Ascending aorta (tissue), 2 donors: ENCODE results near the gene NEGR1. TPM values are rescaled to one million over a fixed set of nuclear protein-coding genes. Genes with fewer than 3 reads are reported as not detected.

Experiments
- DNase-seq, 2 donors: peaks; one replicate each; pipeline ENCODE4 v3.0.0-alpha.2; 2019; ENCODE audit warnings: low spot score in 2 of 2
- H3K27ac ChIP-seq, 2 donors: fragments of 200-600 bp; sonication (generic); one replicate each; pipeline ENCODE4 v1.5.1; 2016 to 2017; ENCODE audit warnings: mild to moderate bottlenecking in 1 of 2
- H3K27me3 ChIP-seq: fragments of 200-600 bp; sonication (generic); one replicate; pipeline ENCODE4 v1.5.1; 2017
- H3K36me3 ChIP-seq, 2 donors: fragments of 200-600 bp; sonication (generic); one replicate each; pipeline ENCODE4 v1.5.1; 2016
- H3K4me1 ChIP-seq, 2 donors: fragments of 200-600 bp; sonication (generic); one replicate each; pipeline ENCODE4 v1.5.1; 2016 to 2017; ENCODE audit warnings: mild to moderate bottlenecking in 1 of 2
- H3K4me3 ChIP-seq, 2 donors: fragments of 200-600 bp; sonication (generic); one replicate each; pipeline ENCODE4 v1.5.1; 2016 to 2017; ENCODE audit warnings: mild to moderate bottlenecking in 1 of 2
- H3K9me3 ChIP-seq, 2 donors: fragments of 200-600 bp; sonication (generic); one replicate each; pipeline ENCODE4 v1.5.1; 2016
- intact Hi-C: fragments of 100-400 bp; cut with DNase I; formaldehyde crosslinking; loops from one replicate; pipeline ENCODE4 v1.15.1; 2023
- total RNA-seq: library from RNA; depleted of rRNA; stranded (reverse); fragments of >200 nt; gene quantifications from one replicate; pipeline ENCODE4 v1.1.0, GENCODE V29; 2016
- TF ChIP-seq, protein P1 (sequence below), 3 experiments: fragments of 200-600 bp in 2 of 3; fragments of 450-650 bp in 1 of 3; sonication (generic) in 2 of 3; IDR thresholded peaks; one replicate each; pipeline ENCODE4 v1.5.1; 2016 to 2019; ENCODE audit warnings: antibody characterized with exemption in 3 of 3, mild to moderate bottlenecking in 1 of 3, moderate library complexity in 1 of 3

The NEGR1 gene
- total RNA-seq, result 42.8 TPM

DNA sequence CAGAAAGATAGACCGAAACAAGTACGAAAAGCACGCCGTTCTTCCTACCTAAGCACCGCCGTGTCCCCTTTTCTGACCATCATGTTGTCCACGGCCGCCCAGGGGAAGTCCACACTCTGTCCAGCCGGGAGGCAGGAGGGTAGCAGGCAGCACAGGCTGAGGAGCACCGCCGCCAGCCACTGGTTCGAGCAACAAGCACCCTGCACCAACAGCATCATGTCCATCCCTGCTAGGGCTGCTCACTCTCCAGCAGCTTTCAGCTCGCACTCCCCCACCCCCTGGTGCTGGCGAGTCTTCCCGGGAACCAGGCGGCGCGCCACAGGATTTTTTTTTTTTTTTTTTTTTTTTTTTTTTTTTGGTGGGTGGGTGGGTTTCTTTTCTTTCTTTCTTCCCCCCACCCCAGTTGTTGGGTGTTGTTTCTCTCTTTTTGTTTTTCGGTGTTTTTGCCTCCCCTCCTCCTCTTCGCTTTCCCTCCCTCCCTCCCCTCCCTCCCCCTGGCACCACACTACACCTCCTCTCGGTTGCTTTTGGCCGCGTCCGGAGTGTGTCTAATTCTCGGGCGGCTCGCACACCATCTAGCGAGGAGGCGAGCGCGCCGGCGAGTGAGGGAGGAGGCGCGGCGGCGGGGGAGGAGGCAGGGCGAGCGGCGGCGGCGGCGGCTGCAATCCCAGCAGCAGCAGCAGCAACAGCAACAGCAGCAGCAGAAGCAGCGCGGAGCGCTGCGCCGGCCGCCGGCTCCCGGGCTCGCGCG is at the start of gene NEGR1:
NEGR1 (minus strand) TSS at position 269 of the 751 bp plus-strand sequence.
- Histone ChIP-seq H3K36me3 (no peaks in the 10 kb centered on the region), H3K27me3 (no peaks in the 10 kb centered on the region), H3K9me3 (no peaks in the 10 kb centered on the region), H3K4me3 (peak within 1 kb of the TSS; percentile 78 to 95), H3K4me1 (peaks cover 0 to 5% of the 10 kb centered on the region in 2 donors), H3K27ac (peak within 1 kb of the TSS; percentile 92 to 95)
- intact Hi-C loops, result loop anchor here (2.0 kb wide), 1 partner anchor 98 kb away; no protein-coding TSS in a partner anchor
- peak; percentile 49 to 94 for DNase-seq
- TF ChIP-seq, protein P1, sequence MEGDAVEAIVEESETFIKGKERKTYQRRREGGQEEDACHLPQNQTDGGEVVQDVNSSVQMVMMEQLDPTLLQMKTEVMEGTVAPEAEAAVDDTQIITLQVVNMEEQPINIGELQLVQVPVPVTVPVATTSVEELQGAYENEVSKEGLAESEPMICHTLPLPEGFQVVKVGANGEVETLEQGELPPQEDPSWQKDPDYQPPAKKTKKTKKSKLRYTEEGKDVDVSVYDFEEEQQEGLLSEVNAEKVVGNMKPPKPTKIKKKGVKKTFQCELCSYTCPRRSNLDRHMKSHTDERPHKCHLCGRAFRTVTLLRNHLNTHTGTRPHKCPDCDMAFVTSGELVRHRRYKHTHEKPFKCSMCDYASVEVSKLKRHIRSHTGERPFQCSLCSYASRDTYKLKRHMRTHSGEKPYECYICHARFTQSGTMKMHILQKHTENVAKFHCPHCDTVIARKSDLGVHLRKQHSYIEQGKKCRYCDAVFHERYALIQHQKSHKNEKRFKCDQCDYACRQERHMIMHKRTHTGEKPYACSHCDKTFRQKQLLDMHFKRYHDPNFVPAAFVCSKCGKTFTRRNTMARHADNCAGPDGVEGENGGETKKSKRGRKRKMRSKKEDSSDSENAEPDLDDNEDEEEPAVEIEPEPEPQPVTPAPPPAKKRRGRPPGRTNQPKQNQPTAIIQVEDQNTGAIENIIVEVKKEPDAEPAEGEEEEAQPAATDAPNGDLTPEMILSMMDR (IDR thresholded peaks at IDR 0.05), result peak in 1 of 3 experiments; percentile 34

DNA sequence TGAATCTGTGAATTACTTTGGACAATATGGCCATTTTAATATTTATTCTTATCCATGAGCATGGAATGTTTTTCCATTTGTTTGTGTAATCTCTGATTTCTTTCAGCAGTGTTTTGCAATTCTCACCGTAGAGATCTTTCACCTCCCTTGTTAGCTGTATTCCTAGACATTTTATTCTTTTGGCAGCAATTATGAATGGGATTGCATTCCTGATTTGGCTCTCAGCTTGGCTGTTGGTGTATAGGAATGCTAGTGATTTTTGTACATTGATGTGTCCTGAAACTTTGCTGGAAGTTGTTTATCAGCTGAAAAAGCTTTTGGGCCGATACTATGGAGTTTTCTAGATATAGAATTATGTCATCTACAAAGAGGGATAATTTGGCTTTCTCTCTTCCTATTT is 44.2 kb upstream of the NEGR1 start:
- no peaks in the 10 kb centered on the region for H3K36me3 ChIP-seq
- H3K4me1 ChIP-seq, result no peaks in the 10 kb centered on the region
- H3K27me3 ChIP-seq, result no peaks in the 10 kb centered on the region
- no peak for DNase-seq
- intact Hi-C loops, result no loop called here
- TF ChIP-seq, protein P1 (IDR thresholded peaks at IDR 0.05), result no peak
- no peak overlapping the region for H3K27ac ChIP-seq
- H3K4me3 ChIP-seq, result no peak overlapping the region
- no peaks in the 10 kb centered on the region for H3K9me3 ChIP-seq

DNA sequence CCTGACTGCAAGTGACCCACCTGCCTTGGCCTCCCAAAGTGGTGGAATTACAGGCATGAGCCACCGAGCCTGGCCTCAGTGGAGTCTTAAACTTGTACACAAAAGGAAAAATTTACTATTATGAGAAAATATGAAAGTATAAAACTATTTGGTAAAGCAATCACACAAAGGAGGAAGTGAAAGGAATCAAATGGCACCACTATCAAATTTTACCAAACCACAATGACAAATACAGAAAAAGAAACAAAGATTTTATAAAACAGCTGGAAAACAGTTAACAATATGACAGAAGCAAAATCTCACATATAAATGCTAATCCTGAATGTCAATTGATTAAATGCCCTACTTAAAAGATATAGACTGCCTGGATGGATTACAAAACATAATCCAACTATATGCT is 42.1 kb upstream of the NEGR1 start:
- no peaks in the 10 kb centered on the region for H3K4me1 ChIP-seq
- no peaks in the 10 kb centered on the region for H3K36me3 ChIP-seq
- TF ChIP-seq, protein P1 (IDR thresholded peaks at IDR 0.05), result no peak
- intact Hi-C loops, result no loop called here
- DNase-seq, result no peak
- no peaks in the 10 kb centered on the region for H3K27me3 ChIP-seq
- H3K27ac ChIP-seq, result no peak overlapping the region
- H3K9me3 ChIP-seq, result no peaks in the 10 kb centered on the region
- H3K4me3 ChIP-seq, result no peak overlapping the region

DNA sequence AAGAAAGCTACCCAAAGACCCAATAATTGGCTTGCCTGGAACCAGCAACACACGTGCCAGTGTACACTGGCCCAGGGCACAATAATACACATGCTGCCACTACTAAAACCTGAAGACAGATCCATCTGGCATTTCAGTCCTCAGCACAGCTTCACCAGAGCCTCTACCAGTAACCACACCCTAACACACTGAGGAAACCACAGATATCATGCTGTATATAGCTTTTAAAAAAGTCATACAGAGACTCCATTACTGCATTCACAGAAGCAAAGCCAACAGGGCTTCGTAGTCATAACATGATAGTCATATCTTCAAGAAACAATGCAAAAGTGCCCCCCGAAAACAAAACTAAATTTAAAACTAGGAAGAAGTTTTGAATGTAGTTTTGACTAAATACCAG is 40.6 kb upstream of the NEGR1 start:
- Histone ChIP-seq H3K4me3 (no peak overlapping the region), H3K36me3 (no peaks in the 10 kb centered on the region), H3K27me3 (no peaks in the 10 kb centered on the region), H3K4me1 (no peaks in the 10 kb centered on the region), H3K27ac (no peak overlapping the region), H3K9me3 (no peaks in the 10 kb centered on the region)
- intact Hi-C loops, result no loop called here
- DNase-seq, result no peak
- TF ChIP-seq, protein P1 (IDR thresholded peaks at IDR 0.05), result no peak

DNA sequence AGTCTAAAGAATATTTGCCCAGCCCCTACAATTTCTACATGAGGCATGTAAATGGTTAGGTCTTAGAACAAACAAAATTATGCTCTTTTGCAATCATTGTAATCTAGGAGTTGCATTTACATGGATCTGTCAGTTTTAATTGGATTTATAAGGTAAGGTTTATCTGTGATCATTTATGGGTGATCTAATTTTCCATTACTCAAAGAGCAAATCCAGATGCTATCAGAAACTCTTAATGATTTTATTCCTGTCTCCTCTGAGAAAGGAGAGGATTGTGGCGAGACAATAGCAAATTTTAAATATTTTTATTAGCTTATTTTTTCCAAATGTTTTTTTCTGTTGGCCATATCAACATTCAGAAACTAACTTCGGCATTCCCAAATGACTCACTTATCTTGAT is 14.2 kb upstream of the NEGR1 start:
- Histone ChIP-seq H3K4me1 (no peaks in the 10 kb centered on the region), H3K4me3 (no peak overlapping the region), H3K27ac (no peak overlapping the region), H3K27me3 (no peaks in the 10 kb centered on the region), H3K36me3 (no peaks in the 10 kb centered on the region), H3K9me3 (peaks cover 0 to 15% of the 10 kb centered on the region in 2 donors)
- no peak for DNase-seq
- TF ChIP-seq, protein P1 (IDR thresholded peaks at IDR 0.05), result no peak
- intact Hi-C loops, result no loop called here
